ENCODE data around the gene SCYL2. TPM values are rescaled to one million over a fixed set of nuclear protein-coding genes. Genes with fewer than 3 reads are reported as not detected.
"Not testable (repeated sequence)": the region's sequence is repeated elsewhere in the genome, so short reads cannot be mapped to it uniquely, and the experiment has no call there.

SCYL2 gene
- total and polyA plus RNA-seq, 2 of the 13 experiments (the other 11 are each of a cell fraction or from before 2014, with no cell fraction given) = 11.4 to 28.8 TPM

DNA sequence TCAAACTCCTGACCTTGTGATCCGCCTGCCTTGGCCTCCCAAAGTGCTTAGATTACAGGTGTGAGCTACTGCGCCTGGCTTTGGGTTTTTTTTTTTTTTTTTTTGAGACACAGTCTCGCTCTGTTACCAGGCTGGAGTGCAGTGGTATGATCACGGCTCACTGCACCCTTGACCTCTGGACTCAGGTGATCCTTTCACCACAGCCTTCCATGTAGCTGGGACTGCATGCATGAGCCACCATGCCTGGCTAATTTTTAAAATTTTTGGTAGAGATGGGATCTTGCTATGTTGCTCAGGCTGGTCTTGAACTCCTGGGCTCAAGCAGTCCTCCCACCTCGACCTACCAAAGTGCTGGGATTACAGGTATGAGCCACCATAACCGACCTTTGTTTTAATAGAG is 44.8 kb upstream of the SCYL2 start:
- in situ Hi-C loops (cut with HindIII; ENCODE audit: extremely low pct_ligation_motif_present, low pct_unique_long_range_greater_than_20kb); H3K4me2 ChIP-seq (ENCODE audit: low read depth, low read length); H2AFZ ChIP-seq (ENCODE audit: low read length); H3K79me2 ChIP-seq (ENCODE audit: insufficient read depth, low read length); intact Hi-C loops (cut with micrococcal nuclease; ENCODE audit: unreplicated experiment); CTCF ChIA-PET (ENCODE audit: low intra/inter-chr PET ratio, low total read pairs); DNase-seq (ENCODE audit: low spot score); H3K27me3 ChIP-seq (ENCODE audit: control insufficient read depth in 1 of 2, insufficient read depth in 2 of 2, low read length in 2 of 2); FAIRE-seq; BruUV-seq (replicated peaks); H4K20me1 ChIP-seq (ENCODE audit: insufficient read depth, low read length); H3K9me3 ChIP-seq (ENCODE audit: low read length); POLR2A ChIA-PET; H3K4me3 ChIP-seq (replicated peaks in 1 of 3; ENCODE audit: insufficient read depth in 1 of 3, low read depth in 2 of 3, low read length in 3 of 3); H3K9ac ChIP-seq (ENCODE audit: insufficient read depth, low read depth, low read length): not testable (repeated sequence)
- peaks cover 0 to 32% of the 10 kb centered on the region in 2 experiments; a peak in 3 of 5 replicates for H3K36me3 ChIP-seq (replicated peaks in 1 of 2; ENCODE audit: control insufficient read depth in 1 of 2, insufficient read depth in 2 of 2, low read length in 2 of 2)
- peak; percentile 77 for TF ChIP-seq ZNF121 (CRISPR knock-in tag; IDR thresholded peaks at IDR 0.05)
- TF ChIP-seq, protein P1, sequence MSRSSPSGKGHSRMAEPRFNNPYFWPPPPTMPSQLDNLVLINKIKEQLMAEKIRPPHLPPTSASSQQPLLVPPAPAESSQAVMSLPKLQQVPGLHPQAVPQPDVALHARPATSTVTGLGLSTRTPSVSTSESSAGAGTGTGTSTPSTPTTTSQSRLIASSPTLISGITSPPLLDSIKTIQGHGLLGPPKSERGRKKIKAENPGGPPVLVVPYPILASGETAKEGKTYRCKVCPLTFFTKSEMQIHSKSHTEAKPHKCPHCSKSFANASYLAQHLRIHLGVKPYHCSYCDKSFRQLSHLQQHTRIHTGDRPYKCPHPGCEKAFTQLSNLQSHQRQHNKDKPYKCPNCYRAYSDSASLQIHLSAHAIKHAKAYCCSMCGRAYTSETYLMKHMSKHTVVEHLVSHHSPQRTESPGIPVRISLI (CRISPR knock-in tag; IDR thresholded peaks at IDR 0.05; ENCODE audit: borderline replicate concordance) = peak; percentile 57; the same call in 1 of the 2 replicates
- 0 out of 2 replicates have a peak, but pooled peaks have one; percentile 11 for TF ChIP-seq SALL1 (CRISPR knock-in tag; IDR thresholded peaks at IDR 0.05)
- H3K27ac ChIP-seq (ENCODE audit: extremely low read length, insufficient read depth, low read length) = peak overlapping the region; percentile 21
- H3K4me1 ChIP-seq (ENCODE audit: insufficient read depth, low read length) = peaks cover 26% of the 10 kb centered on the region
- WGBS (ENCODE audit: low lambda C conversion rate) = 63% methylated on average over 6 of the region's 6 CpGs
- ATAC-seq = peak; percentile 86

DNA sequence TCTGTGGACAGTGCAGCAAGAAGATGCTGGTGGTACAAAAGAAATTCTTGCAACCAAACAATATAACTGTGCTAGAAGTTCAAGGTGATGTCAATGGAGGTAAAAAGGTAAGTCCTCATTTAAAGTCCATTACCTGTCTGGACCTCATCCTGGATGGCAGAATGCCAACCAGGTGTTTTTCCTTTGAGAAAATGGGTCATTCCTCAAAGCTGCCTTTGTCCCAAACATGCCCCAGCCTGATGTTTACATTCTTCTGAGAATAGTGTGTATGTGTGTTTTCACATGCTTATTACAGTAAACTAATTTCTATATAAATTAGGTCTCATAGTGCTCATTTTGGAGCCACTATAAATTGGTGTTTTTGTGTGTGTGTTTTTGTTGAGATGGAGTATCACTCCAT is 41.5 kb upstream of the SCYL2 start:
- CTCF ChIA-PET (ENCODE audit: low intra/inter-chr PET ratio, low total read pairs) = no interaction called here
- BruUV-seq (replicated peaks) = no TSS peak
- H3K4me3 ChIP-seq (replicated peaks in 1 of 3; ENCODE audit: insufficient read depth in 1 of 3, low read depth in 2 of 3, low read length in 3 of 3) = no peak overlapping the region
- intact Hi-C loops (cut with micrococcal nuclease; ENCODE audit: unreplicated experiment) = no loop called here
- no peak overlapping the region for H3K4me2 ChIP-seq (ENCODE audit: low read depth, low read length)
- H3K27me3 ChIP-seq (ENCODE audit: control insufficient read depth in 1 of 2, insufficient read depth in 2 of 2, low read length in 2 of 2) = no peaks in the 10 kb centered on the region
- H3K9me3 ChIP-seq (ENCODE audit: low read length) = no peaks in the 10 kb centered on the region
- H3K79me2 ChIP-seq (ENCODE audit: insufficient read depth, low read length) = no peaks in the 10 kb centered on the region
- H4K20me1 ChIP-seq (ENCODE audit: insufficient read depth, low read length) = no peaks in the 10 kb centered on the region
- TF ChIP-seq ZNF652 (CRISPR knock-in tag; IDR thresholded peaks at IDR 0.05; ENCODE audit: borderline replicate concordance, low read depth) (no peak), KDM1A (CRISPR knock-in tag; IDR thresholded peaks at IDR 0.05) (no peak), TBP (CRISPR knock-in tag; IDR thresholded peaks at IDR 0.05) (no peak), ZNF274 (CRISPR knock-in tag; IDR thresholded peaks at IDR 0.05) (no peak), ZNF33B (CRISPR knock-in tag; IDR thresholded peaks at IDR 0.05) (no peak), KLF15 (CRISPR knock-in tag; IDR thresholded peaks at IDR 0.05; ENCODE audit: borderline replicate concordance) (no peak)
- H3K9ac ChIP-seq (ENCODE audit: insufficient read depth, low read depth, low read length) = no peak overlapping the region
- no peak overlapping the region for H2AFZ ChIP-seq (ENCODE audit: low read length)
- in situ Hi-C loops (cut with HindIII; ENCODE audit: extremely low pct_ligation_motif_present, low pct_unique_long_range_greater_than_20kb) = no loop called here
- POLR2A ChIA-PET = no interaction called here
- H3K4me1 ChIP-seq (ENCODE audit: insufficient read depth, low read length) = peaks cover 11% of the 10 kb centered on the region
- FAIRE-seq = no peak
- ATAC-seq = no peak
- no peak overlapping the region for H3K27ac ChIP-seq (ENCODE audit: extremely low read length, insufficient read depth, low read length)
- DNase-seq (ENCODE audit: low spot score) = no peak
- H3K36me3 ChIP-seq (replicated peaks in 1 of 2; ENCODE audit: control insufficient read depth in 1 of 2, insufficient read depth in 2 of 2, low read length in 2 of 2) = peaks cover 0 to 24% of the 10 kb centered on the region in 2 experiments; a peak in 3 of 5 replicates

Data from HepG2 (cell line).